Loucy (cell line): Measurements from ENCODE around the gene ARL5C.

Experiments used
- CTCF ChIP-seq: fragments of 200-600 bp; sonication (generic); conservative IDR thresholded peaks from 2 replicates; pipeline ENCODE4 v1.5.1; 2014; ENCODE audit warnings: mild to moderate bottlenecking, antibody characterized with exemption, low read length
- EZH2phosphoT487 ChIP-seq: fragments of 200-600 bp; IDR thresholded peaks from 2 replicates; pipeline ENCODE4 v1.6.1; 2018; ENCODE audit warnings: antibody characterized with exemption, mild to moderate bottlenecking, moderate library complexity, borderline replicate concordance

- TF ChIP-seq CTCF (no peak), EZH2phosphoT487 (no peak)
These were observed 7.7 kb upstream of the ARL5C start for GRCh38 chr17:39173526-39174274.
